Tongue (tissue), 2 donors: ENCODE results near the gene P2RY8. TPM values are rescaled to one million over a fixed set of nuclear protein-coding genes. Genes with fewer than 3 reads are reported as not detected.
"Not testable (repeated sequence)": the region's sequence is repeated elsewhere in the genome, so short reads cannot be mapped to it uniquely, and the experiment has no call there.

Experiments used
- DNase-seq: peaks from one replicate; pipeline ENCODE4 v3.0.0-alpha.2; 2015
- total RNA-seq: library from RNA; depleted of rRNA; stranded (reverse); fragments of >200 nt; gene quantifications from one replicate; pipeline ENCODE4 v1.2.3, GENCODE V29; 2014

P2RY8 gene
- total RNA-seq, 1 donor from 2014 or later = 0.82 TPM

DNA sequence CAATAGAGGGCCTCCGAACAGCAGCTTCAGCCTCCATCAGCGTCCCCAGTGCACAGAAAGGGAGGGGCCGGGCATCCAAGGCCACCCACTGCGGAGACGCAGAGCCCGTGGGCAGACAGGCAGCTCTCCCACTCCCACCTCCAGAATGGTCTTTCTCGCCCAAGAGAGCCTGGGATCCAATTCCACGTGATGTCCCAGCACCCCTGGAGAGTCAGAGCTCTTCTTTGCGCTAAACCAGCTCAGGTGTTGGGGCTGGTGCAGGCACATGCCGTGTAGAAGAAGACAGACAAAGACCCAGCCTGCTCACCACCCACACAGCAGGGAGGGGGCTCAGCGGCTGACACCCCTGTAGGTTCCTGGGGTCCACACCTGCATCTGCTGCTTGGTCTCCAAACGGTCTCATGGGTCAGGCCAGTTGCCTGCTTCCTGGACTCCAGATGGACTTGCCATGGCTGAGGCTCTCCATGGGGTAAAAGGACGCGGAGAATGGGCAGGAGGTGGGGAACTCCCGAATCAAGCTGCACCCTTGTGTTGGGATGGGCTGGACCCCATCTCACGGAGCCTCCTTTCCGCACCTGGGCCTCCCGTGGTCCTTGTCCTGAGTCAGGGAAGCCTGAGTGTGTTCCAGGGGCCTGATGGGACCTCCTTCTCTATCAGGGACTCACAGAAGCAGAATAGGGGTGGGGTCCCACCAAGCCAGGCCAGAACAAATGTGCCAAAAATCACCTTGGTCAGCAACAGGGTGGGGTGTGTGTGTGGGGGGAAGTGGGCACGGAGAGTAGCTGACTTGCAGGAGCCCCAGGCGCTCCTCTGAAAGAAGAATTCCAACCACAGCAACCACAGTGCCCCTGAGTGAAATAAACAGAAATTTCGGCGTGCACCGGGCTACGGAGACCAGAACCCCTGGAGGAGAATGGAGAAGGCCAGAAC, 72.7 kb downstream of the P2RY8 start:
- no peak for DNase-seq

- no peak for DNase-seq
Observed at GRCh38 chrX:1463581-1463980, 73.4 kb downstream of the P2RY8 start.

GRCh38 chrX:1462596-1463251, 74.3 kb downstream of the P2RY8 start:
- DNase-seq = no peak

DNA sequence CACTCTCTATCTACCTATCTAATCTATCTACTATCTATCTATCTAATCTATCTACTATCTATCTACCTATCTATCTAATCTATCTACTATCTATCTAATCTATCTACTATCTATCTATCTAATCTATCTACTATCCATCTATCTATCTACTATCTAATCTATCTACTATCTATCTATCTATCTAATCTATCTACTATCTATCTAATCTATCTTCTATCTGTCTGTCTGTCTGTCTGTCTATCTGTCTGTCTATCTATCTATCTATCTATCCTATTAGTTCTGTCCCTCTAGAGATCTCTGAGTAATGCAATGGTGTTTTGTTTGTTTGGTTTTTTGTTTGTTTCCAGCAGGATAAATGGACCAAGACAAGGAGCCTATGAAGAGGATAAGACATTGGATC, 74.9 kb downstream of the P2RY8 start:
- DNase-seq = no peak

- no peak for DNase-seq
Observed at GRCh38 chrX:1455948-1456280, 81.1 kb downstream of the P2RY8 start.

DNA sequence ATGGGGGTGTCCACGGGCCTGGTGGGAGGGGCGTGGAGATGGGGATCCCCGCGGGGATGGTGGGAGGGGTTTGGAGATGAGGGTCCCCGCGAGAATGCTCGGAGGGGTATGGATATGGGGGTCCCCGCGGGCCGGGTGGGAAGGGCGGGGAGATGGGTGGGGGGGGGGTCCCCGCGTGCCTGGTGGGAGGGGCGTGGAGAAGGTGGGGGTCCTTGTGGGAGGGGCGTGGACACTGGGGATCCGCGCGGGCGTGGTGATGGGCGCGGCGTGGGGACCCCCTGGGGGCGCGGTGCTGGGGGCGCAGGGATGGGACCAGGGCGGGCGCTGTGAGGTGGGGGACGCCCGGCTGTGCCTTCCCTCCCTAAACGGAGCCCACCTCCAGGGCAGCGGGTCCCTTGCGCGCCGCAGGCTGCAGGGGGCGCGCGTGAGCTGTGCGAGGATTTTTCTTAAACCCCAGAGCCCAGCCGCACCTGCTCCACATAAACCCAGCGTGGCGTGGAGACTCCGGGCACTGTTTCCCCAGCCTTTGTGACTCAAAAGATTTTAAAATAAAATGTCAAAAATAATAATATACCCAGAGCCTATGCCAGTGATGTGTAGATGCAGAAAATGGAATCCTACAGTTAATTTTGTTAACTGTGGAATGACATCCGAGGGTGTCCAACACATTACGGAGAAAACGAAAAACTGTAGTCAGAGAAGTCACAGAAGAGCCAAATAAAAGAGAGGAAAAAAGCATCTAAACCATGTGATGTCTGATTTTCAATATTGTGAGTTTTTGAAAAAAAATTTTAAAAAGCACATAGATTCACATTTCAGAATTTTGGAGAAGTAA, 82.8 kb downstream of the P2RY8 start:
- DNase-seq = peak; percentile 93

- no peak for DNase-seq
Observed at GRCh38 chrX:1453395-1453783, 83.6 kb downstream of the P2RY8 start.

DNA sequence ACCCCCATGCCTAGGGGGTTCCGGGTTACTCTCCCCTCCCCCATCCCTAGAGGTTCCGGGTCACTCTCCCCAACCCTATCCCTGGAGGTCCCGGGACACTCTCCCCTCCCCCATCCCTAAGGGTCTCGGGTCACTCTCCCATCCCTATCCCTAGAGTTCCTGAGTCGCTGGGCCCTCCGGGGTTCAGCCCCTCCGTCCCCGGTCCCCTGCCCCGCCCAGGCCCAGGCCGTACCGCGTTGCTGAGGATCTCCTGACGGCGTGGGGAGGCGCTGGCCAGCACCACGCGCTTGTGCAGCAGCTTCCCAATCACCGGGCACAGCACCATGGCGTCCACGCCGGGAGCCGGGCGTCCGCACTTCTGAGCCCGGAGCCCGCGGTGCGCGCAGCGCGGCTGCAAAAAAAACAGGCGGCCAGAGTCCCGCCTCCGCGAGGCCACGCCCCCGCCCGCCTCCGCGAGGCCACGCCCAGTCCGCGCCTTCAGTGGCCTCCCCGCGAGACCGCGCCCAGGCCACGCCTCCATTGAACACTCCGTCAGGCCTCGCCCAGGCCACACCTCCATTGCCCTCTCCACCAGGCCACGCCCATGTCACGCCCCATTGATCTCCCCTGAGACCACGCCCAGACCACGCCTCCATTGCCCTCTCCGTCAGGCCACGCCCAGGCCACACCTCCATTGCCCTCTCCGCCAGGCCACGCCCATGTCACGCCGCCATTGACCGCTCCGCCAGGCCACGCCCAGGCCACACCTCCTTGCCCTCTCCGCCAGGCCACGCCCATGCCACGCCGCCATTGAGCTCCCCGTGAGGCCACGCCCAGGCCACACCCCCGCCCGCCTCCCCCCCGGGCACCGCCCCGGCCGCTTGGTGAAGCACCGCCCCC, 84.2 kb downstream of the P2RY8 start, which contains the start of gene ASMTL:
ASMTL (minus strand) TSS at position 394 of the 879 bp plus-strand sequence; CDS start at position 325, 69 bp downstream.
- DNase-seq = peak; percentile 99

DNA sequence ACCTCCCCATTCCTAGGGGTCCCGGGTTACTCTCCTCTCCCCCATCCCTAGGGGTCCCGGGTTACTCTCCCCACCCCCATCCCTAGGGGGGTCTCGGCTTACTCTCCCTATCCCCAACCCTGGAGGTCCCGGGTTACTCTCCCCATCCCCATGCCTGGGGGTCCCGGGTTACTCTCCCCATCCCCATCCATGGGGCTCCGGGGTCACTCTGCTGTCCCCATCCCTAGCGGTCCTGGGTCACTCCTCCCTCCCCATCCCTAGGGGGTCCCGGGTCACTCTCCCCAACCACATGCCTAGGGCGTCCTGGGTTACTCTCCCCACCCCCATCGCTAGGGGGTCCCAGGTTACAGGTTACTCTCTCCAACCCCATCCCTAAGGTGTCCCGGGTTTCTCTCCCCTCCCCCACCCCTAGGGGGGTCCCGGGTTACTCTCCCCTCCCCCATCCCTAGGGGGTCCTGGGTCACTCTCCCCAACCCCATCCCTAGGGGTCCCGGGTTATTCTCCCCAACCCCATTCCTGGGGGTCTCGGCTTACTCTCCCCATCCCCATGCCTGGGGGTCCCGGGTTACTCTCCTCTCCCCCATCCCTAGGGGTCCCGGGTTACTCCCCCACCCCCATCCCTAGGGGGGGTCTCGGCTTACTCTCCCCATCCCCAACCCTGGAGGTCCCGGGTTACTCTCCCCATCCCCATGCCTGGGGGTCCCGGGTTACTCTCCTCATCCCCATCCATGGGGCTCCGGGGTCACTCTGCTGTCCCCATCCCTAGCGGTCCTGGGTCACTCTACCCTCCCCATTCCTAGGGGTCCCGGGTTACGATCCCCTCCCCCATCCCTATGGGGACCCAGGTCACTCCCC, 85.1 kb downstream of the P2RY8 start:
- no peak for DNase-seq

DNA sequence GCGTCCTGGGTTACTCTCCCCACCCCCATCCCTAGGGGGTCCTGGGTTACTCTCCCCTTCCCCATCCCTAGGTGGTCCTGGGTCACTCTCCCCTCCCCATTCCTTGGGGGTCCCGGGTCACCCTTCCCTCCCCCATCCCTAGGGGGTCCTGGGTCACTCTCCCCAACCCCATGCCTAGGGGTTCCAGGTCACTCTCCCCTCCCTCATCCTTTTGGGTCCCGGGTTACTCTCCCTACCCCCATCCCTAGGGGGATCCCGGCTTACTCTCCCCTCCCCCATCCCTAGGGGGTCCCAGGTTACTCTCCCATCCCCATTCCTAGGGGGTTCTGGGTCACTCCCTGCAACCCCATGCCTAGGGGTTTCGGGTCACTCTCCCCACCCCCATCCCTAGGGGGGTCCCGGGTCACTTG, 85.7 kb downstream of the P2RY8 start:
- no peak for DNase-seq

DNA sequence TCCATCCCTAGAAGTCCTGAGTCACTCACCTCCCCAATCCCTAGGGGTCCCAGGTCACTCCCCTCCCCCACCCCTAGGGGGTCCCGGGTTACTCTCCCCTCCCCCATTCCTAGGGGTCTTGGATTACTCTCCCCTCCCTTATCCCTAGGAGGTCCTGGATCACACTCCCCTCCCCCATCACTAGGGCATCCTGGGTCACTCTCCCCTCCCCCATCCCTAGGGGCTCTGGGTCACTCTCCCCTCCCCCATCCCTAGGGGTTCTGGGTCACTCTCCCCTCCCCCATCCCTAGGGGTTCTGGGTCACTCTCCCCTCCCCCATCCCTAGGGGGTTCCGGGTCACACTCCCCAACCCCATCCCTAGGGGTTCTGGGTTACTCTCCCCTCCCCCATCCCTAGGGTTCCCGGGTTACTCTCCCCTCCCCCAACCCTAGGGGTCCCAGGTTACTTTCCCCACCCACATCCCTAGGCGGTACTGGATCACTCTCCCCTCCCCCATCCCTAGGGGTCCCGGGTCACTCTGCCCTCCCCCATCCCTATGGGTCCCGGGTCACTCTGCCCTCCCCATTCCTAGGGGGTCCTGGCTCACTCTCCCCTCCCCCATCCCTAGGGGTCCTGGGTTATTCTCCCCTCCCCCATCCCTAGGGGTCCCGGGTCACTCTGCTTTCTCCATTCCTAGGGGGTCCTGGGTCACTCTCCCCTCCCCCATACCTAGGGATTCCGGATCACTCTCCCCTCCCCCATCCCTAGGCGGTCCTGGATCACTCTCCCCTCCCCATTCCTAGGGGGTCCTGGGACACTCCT, 86.4 kb downstream of the P2RY8 start:
- DNase-seq = no peak

- DNase-seq = no peak
Observed at GRCh38 chrX:1449823-1450149, 87.2 kb downstream of the P2RY8 start.

DNA sequence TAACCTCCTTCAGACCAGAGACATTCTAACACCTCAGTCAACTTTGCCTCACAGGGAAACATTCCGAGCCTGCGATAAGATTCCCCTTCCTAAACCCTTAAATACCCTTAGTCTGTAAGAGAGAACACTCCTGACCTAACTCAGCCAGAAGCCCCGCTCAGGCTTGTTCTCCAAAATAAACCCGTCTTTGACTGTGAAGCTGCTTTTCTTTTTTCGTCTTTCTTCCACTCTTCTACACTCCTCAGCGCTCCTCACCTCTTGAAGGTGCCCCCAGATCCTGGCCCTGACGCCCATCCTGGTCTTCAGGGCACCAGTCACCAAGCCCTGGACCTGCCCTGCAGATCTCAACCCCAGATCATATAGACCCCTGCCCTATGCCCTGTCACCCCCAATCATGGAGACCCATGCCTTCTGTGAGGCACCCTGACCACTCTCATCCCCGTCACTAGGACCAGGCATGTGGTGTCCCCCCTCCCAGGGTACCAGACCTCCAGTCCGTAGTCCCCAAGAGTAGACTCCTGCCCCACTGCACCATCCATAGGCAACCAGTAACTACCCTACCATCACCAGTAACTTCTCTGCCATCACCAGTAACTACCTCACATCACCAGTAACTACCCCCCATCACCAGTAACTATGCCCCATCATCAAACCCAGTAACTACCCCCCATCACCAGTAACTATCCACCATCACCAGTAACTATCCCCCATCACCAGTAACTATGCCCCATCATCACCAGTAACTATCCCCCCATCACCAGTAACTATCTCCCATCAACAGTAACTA, 87.8 kb downstream of the P2RY8 start:
- no peak for DNase-seq

DNA sequence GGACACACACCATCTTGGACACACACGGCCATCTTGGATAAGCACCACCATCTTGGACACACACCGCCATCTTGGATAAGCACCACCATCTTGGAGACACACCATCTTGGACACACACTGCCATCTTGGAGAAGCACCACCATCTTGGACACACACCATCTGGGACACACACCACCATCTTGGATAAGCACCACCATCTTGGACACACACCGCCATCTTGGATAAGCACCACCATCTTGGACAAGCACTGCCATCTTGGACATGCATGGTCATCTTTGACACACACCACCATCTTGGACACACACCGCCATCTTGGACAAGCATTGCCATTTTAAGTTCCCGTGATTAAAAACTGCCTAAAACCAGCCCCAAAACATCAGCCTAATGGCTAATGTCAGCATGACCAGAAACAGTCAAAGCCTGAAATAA, 88.4 kb downstream of the P2RY8 start:
- not testable (repeated sequence) for DNase-seq

DNA sequence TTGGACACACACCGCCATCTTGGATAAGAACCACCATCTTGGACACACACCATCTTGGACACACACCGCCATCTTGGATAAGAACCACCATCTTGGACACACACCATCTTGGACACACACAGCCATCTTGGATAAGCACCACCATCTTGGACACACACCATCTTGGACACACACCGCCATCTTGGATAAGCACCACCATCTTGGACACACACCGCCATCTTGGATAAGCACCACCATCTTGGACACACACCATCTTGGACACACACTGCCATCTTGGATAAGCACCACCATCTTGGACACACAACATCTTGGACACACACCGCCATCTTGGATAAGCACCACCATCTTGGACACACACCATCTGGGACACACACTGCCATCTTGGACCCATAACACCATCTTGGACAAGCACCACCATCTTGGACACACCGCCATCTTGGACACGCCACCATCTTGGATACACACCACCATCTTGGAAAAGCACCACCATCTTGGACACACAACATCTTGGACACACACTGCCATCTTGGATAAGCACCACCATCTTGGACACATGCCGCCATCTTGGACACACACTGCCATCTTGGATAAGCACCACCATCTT, 88.9 kb downstream of the P2RY8 start:
- DNase-seq = not testable (repeated sequence)

DNA sequence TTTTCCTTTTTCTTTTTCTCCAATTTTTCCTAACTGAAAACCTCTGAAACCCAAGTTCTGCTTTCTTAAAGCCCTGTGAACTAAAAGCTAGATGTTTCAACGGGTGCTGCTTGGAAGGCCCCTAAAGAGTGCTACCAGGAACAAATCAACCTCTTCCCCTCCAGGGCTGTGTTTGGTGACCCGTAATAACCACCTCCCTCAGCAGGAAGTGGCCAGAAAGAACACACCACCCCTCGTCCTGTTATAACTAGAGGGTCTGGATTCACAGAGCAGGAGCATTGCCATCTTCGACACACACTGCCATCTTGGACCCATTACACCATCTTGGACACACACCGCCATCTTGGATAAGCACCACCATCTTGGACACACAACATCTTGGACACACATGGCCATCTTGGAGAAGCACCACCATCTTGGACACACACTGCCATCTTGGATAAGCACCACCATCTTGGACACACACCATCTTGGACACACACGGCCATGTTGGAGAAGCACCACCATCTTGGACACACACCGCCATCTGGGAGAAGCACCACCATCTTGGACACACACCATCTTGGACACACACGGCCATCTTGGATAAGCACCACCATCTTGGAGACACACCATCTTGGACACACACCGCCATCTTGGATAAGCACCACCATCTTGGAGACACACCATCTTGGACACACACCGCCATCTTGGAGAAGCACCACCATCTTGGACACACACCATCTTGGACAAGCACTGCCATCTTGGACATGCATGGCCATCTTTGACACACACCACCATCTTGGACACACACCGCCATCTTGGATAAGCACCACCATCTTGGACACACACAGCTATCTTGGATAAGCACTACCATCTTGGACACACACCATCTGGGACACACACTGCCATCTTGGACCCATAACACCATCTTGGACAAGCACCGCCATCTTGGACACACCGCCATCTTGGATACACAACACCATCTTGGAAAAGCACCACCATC, 89.7 kb downstream of the P2RY8 start:
- DNase-seq = not testable (repeated sequence)
